Suppressor macrophage treated with lipopolysaccharide for 1 hour (primary cell): Measurements from ENCODE around the gene STAG3.
A peak's percentile ranks its signal among the peaks of the same experiment; 100 is the strongest.
"Not testable (repeated sequence)": the region's sequence is repeated elsewhere in the genome, so short reads cannot be mapped to it uniquely, and the experiment has no call there.

Experiments used
- DNase-seq, 3 donors: peaks; one replicate each; pipeline ENCODE4 v3.0.0-alpha.2; 2020 to 2022

STAG3 gene

GRCh38 chr7:100173806-100174495, 3.8 kb upstream of the STAG3 start:
- DNase-seq: no peak

DNA sequence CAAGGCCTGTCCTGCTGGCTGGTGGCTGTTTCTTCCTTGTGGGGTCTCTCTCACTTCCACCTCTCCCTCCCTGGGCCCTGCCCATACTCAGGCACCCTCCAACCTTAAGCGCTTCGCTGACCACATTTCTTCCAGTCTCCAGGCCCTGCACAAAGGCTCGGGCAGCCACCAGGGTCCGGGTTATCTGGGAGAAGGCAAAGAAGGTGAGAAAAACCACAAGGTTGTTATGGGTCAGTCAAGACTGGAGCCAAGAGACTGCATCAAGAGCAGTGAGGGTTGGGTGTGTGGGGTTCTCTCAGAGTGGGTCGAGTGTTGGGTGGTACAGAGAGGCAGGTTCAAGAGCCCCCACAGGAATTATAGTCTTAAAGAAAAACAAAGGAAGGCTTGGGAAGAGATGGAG, 3.1 kb upstream of the STAG3 start:
- no peak for DNase-seq

- DNase-seq: no peak
These were observed 2.3 kb upstream of the STAG3 start for GRCh38 chr7:100175296-100175935.

DNA sequence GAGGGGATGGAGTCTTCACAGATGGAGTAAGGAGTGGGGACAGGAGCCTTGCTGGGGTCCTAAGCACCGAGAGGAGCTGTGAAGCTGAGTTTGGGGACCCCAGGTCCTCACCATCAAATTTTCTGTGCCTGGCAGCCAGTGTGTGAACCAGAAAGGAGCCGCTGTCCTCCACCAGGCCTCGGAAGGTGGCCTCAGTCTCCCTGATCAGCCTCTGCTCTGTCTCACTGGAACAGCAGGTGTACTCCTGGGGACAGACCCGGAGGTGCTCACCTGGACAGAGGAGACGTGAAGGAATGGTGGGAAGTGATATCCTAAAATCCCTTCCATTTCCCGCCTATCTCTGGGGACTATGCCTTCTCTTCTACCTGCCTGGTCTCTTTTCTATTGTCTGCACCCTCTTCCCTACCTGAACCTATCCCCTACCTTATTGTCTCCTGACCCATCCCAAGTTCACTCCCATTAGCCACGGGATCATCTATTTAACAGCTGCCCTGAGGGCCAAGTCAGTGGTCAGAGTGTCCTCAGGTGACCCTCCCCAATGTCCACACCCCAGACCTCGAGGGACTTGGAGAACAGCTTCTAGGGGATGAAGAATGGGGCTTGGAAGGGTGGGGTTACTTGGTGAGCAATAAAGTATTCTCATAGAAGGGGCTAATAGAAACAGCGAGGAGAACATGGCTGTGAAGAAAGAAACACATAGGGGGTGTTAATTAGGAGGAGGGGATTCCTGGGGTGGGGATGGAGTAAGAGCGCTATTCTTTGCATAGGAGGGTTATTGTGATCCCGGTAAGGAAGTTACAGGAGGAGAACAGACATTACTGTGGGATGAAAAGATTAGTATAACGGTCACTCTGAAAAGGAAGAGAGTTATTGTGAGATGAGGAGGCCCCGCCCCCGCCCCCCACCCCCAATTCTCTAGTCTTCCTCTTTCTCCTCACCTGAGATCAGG, 1.3 kb upstream of the STAG3 start:
- DNase-seq: no peak

DNA sequence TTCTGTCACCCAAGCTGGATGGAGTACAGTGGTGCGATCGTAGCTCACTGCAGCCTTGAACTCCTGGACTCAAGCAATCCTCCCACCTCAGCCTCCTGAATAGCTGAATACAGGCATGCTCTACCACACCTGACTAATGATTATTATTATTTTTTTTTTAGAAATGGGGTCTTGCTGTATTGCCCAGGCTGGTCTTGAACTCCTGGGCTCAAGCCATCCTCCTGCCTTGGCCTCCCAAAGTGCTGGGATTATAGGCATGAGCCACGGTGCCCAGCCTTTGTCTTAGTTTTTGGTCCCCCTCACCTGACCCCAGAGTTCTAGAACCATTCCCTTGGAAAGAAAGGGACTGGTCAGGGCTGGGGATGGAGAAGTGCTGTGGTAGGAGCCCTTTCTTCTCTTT, 2.4 kb downstream of the STAG3 start:
- DNase-seq: not testable (repeated sequence)

GRCh38 chr7:100182616-100183015, 4.9 kb downstream of the STAG3 start:
- not testable (repeated sequence) for DNase-seq

GRCh38 chr7:100183090-100183489, 5.4 kb downstream of the STAG3 start:
- not testable (repeated sequence) for DNase-seq

GRCh38 chr7:100185726-100186125, 8.0 kb downstream of the STAG3 start:
- no peak for DNase-seq

GRCh38 chr7:100189061-100189460, 11.3 kb downstream of the STAG3 start:
- DNase-seq: no peak

DNA sequence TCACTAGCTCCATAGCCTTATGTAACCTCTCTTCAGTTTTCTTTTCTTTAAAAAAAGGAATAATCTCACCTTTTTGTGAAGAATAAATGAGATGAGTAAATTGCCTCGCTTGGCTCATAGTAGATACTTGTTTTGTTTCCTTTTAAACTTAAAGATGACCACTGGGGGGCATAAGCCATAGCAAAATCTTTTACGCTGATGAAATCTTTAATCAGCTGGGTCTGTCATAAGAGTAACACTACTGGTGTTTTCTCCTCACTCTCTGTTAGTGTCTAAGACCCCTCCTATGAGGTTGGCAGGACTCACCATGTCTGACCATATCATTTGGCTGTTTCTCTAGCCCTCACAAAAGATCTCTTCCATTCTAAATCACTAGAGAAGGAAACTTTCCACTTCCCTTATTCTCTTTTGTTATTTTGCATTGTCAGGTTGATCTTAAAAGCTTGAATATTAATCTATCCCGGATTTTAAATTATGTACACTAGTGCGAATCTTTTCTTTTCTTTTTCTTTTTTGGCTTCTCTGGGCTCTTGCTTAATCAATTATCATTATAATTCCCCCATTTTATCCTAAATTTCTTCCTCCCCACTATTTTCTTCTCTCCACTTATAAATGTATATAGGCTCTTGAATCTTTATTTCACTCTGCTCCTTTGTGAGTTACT, 12.5 kb downstream of the STAG3 start:
- DNase-seq: peak; percentile 58 to 71 (median 59)

DNA sequence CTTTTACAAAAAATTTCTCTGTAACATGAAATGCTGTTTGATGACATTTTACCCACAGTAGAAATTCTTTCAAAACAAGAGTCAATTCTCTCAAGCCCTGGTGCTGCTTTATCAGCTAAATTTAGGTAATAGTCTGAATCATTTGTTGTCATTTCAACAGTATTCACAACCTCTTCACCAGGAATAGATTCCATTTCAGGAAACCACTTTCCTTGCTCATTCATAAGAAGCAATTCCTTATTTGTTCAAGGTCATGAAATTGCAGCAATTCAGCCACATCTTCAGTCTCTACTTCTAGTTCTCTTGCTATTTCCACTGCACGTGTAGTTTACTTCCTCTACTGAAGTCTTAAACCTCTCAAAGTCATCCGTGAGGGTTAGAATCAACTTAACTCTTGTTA, 14.1 kb downstream of the STAG3 start:
- DNase-seq: peak; percentile 17 to 53 (median 40)

GRCh38 chr7:100192281-100192862, 14.7 kb downstream of the STAG3 start:
- DNase-seq: not testable (repeated sequence)

- DNase-seq: no peak
These were observed 15.3 kb downstream of the STAG3 start for GRCh38 chr7:100192969-100193368.

- no peak for DNase-seq
These were observed 17.5 kb downstream of the STAG3 start for GRCh38 chr7:100195222-100195621.

GRCh38 chr7:100195901-100196322, 18.2 kb downstream of the STAG3 start:
- DNase-seq: not testable (repeated sequence)

- DNase-seq: no peak
These were observed 20.5 kb downstream of the STAG3 start for GRCh38 chr7:100198266-100198665.

DNA sequence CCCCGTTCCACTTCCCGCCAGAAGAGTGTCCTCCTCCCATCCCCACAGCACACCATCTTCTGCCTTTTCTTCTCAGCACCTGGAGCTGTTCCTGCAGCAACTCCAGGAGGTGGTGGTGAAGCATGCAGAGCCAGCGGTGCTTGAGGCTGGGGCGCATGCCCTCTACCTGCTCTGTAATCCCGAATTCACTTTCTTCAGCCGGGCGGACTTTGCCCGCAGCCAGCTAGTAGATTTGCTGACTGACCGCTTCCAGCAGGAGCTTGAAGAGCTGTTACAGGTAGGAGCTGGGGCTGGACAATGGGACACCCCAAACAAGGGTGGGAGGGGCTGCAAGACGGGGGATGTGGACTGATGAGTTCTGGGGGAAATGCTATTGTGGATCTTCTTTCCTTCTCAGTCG, 23.0 kb downstream of the STAG3 start:
- no peak for DNase-seq

- DNase-seq: no peak
These were observed 26.7 kb downstream of the STAG3 start for GRCh38 chr7:100204454-100204853.

DNA sequence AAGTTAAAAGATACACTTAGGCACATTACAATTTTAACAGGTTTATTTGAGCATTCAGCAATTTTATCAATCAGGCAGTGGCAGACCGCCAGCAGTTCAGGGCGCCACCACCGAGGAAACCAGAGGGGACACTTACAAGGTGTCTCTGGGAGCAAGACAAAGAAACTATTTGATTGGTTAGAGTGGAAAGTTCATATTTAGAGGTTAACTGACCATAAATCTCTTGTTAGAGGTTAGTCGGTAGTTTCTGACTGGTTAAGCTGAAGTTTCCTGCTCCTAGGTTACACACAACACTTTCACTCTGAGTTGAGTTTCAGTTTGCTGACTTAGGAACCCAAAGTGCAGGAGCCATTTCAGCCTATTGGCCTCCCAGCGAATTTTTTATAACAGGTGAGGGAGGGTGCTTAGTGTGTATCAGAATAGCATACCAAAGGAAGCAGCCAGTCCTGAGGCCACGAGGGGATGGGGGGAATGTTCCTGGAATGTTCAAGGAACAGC, 31.2 kb downstream of the STAG3 start:
- DNase-seq: no peak

DNA sequence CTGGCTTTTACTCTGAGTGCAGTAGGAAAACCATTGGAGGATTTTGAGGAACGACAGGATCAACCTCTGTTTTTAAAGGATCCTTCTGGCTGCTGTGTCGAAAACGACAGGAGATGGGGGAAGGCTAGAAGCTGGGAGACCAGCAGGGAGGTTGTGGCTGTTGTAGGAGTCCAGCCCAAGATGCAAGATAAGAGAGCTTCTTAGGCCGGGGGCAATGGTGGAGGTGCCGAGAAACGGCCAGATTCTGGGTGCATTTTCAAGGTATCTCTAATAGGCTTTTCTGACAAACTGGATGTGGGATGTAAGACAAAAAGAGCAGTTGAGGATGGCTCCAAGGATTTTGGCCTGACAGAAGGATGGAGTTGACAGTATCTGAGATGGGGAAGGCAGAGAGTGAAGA, 31.8 kb downstream of the STAG3 start:
- DNase-seq: no peak

DNA sequence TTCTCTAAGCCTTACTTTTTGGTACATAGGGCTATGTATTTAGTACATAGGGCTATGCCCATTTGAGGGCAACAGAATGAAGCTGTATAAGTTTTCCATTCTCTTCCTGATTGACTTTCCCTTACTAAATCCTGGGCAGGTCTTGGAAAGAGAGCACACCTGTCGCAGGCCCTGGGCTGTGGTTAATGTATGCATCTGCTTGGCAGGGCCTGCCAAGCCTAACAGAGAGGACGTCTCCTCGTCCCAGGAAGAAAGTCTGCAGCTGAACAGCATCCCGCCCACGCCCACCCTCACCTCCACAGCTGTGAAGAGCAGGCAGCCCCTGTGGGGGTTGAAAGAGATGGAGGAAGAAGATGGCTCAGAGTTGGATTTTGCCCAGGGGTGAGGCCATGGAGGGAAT, 33.1 kb downstream of the STAG3 start:
- DNase-seq: no peak

GRCh38 chr7:100211342-100211780, 33.6 kb downstream of the STAG3 start:
- DNase-seq: no peak
